Liver (tissue), 9 donors: ENCODE results near the gene CSNK1D. TPM values are rescaled to one million over a fixed set of nuclear protein-coding genes. Genes with fewer than 3 reads are reported as not detected.

Experiments
- DNase-seq: peaks from one replicate; pipeline ENCODE4 v3.0.0-alpha.2; 2017; ENCODE audit warnings: low spot score
- H3K27ac ChIP-seq, 2 donors: one replicate each; pipeline ENCODE4 v1.7.0; 2013; ENCODE audit warnings: inconsistent platforms in 2 of 2, low read length in 2 of 2, control low read depth in 1 of 2, low read depth in 1 of 2, mild to moderate bottlenecking in 1 of 2
- H3K27me3 ChIP-seq, 4 donors: one replicate each; pipeline versions ENCODE4 v1.6.1 to v1.7.0; 2013; ENCODE audit warnings: low read length in 3 of 4, inconsistent platforms in 1 of 4, mild to moderate bottlenecking in 1 of 4, moderate library complexity in 1 of 4; ENCODE audit not compliant: control insufficient read depth in 4 of 4, insufficient read depth in 4 of 4
- H3K36me3 ChIP-seq, 4 donors: one replicate each; pipeline versions ENCODE4 v1.6.1 to v1.7.0; 2013; ENCODE audit warnings: low read length in 3 of 4, mild to moderate bottlenecking in 3 of 4, low read depth in 1 of 4, moderate library complexity in 1 of 4; ENCODE audit not compliant: control insufficient read depth in 4 of 4, insufficient read depth in 3 of 4
- H3K4me1 ChIP-seq, 4 donors: one replicate each; pipeline versions ENCODE4 v1.6.1 to v1.7.0; 2013; ENCODE audit warnings: low read length in 3 of 4, mild to moderate bottlenecking in 3 of 4, moderate library complexity in 1 of 4; ENCODE audit not compliant: control insufficient read depth in 4 of 4, insufficient read depth in 4 of 4
- H3K4me3 ChIP-seq, 3 donors: one replicate each; pipeline versions ENCODE4 v1.6.1 to v1.7.0; 2013; ENCODE audit warnings: low read length in 3 of 3, control low read depth in 1 of 3, low read depth in 1 of 3, mild to moderate bottlenecking in 1 of 3
- H3K9ac ChIP-seq, 2 donors: one replicate each; pipeline ENCODE4 v1.7.0; 2013; ENCODE audit warnings: low read length in 2 of 2, mild to moderate bottlenecking in 2 of 2, moderate library complexity in 2 of 2, control low read depth in 1 of 2, low read depth in 1 of 2
- H3K9me3 ChIP-seq, 4 donors: one replicate each; pipeline versions ENCODE4 v1.6.1 to v1.7.0; 2013; ENCODE audit warnings: low read length in 3 of 4; ENCODE audit not compliant: control insufficient read depth in 4 of 4
- ATF3 ChIP-seq: IDR thresholded peaks from 2 replicates; pipeline ENCODE4 v1.6.1; 2016; ENCODE audit warnings: antibody characterized with exemption
- CTCF ChIP-seq: fragments of 150-350 bp; IDR thresholded peaks from 2 replicates; pipeline ENCODE4 v1.5.1; 2017; ENCODE audit warnings: improper control_type of control experiment, low read depth, low read length; ENCODE audit not compliant: missing input control
- EGR1 ChIP-seq, 2 donors: IDR thresholded peaks; 2 replicates each; pipeline ENCODE4 v1.6.1; 2016 to 2018; ENCODE audit warnings: antibody characterized with exemption in 2 of 2, low read depth in 2 of 2
- FOXA1 ChIP-seq: IDR thresholded peaks from 2 replicates; pipeline ENCODE4 v1.6.1; 2016; ENCODE audit warnings: antibody characterized with exemption
- FOXA2 ChIP-seq: IDR thresholded peaks from 2 replicates; pipeline ENCODE4 v1.6.1; 2016; ENCODE audit warnings: antibody characterized with exemption
- GABPA ChIP-seq, 2 donors: IDR thresholded peaks in 1 of 2; conservative IDR thresholded peaks in 1 of 2; 2 replicates each; pipeline ENCODE4 v1.6.1; 2016; ENCODE audit warnings: antibody characterized with exemption in 2 of 2, mild to moderate bottlenecking in 1 of 2, moderate library complexity in 1 of 2
- HNF4A ChIP-seq, 2 donors: conservative IDR thresholded peaks; 2 replicates each; pipeline ENCODE4 v1.6.1; 2016; ENCODE audit warnings: antibody characterized with exemption in 2 of 2, mild to moderate bottlenecking in 2 of 2
- HNF4G ChIP-seq: IDR thresholded peaks from 2 replicates; pipeline ENCODE4 v1.6.1; 2016; ENCODE audit warnings: antibody characterized with exemption
- JUND ChIP-seq, 2 donors: IDR thresholded peaks; 2 replicates each; pipeline ENCODE4 v1.6.1; 2016; ENCODE audit warnings: antibody characterized with exemption in 2 of 2
- MAX ChIP-seq: IDR thresholded peaks from 2 replicates; pipeline ENCODE4 v1.6.1; 2016; ENCODE audit warnings: antibody characterized with exemption
- NR2F2 ChIP-seq: IDR thresholded peaks from 2 replicates; pipeline ENCODE4 v1.6.1; 2016; ENCODE audit warnings: antibody characterized with exemption
- RAD21 ChIP-seq, 2 donors: IDR thresholded peaks; 2 replicates each; pipeline ENCODE4 v1.6.1; 2016; ENCODE audit warnings: antibody characterized with exemption in 2 of 2, mild to moderate bottlenecking in 2 of 2
- REST ChIP-seq: IDR thresholded peaks from 2 replicates; pipeline ENCODE4 v1.6.1; 2016; ENCODE audit warnings: antibody characterized with exemption, mild to moderate bottlenecking
- RXRA ChIP-seq, 2 donors: IDR thresholded peaks; 2 replicates each; pipeline ENCODE4 v1.6.1; 2017 to 2018; ENCODE audit warnings: antibody characterized with exemption in 2 of 2, mild to moderate bottlenecking in 1 of 2
- SP1 ChIP-seq: IDR thresholded peaks from 2 replicates; pipeline ENCODE4 v1.6.1; 2018; ENCODE audit warnings: antibody characterized with exemption, mild to moderate bottlenecking
- TAF1 ChIP-seq: conservative IDR thresholded peaks from 2 replicates; pipeline ENCODE4 v1.6.1; 2016; ENCODE audit warnings: antibody characterized with exemption, mild to moderate bottlenecking
- YY1 ChIP-seq: IDR thresholded peaks from 2 replicates; pipeline ENCODE4 v1.6.1; 2016; ENCODE audit warnings: antibody characterized with exemption, mild to moderate bottlenecking
- ZBTB33 ChIP-seq: IDR thresholded peaks from 2 replicates; pipeline ENCODE4 v1.6.1; 2016; ENCODE audit warnings: antibody characterized with exemption
- WGBS: extraction: QIAGEN DNeasy Blood & Tissue Kit; methylation state at CpG from one replicate; pipeline ENCODE4 v1.1.7; 2013; 5-methylcytosine and 5-hydroxymethylcytosine counted together
- polyA plus RNA-seq, 2 donors: library from polyadenylated mRNA; stranded (reverse) in 1 of 2; unstranded in 1 of 2; fragments of 200-250 nt in 1 of 2; fragments of >200 nt in 1 of 2; fragmentation: Nextera tagmentation in 1 of 2; extraction: Ambion mirVana in 1 of 2; gene quantifications; one replicate each; pipeline versions ENCODE4 v1.2.1 to v1.2.3, GENCODE V29; 2013 to 2015
- total RNA-seq, 2 donors: library from RNA; depleted of rRNA; stranded (reverse); fragments of >200 nt; gene quantifications; one replicate each; pipeline ENCODE4 v1.2.3, GENCODE V29; 2014
- donor health status: healthy.
- donor health status: healthy.
- donor health status: healthy.
- donor health status: healthy.
- donor health status: healthy.

CSNK1D gene
- total and polyA plus RNA-seq, 4 donors = 22.0 to 49.0 (median 34.2) TPM

GRCh38 chr17:82237746-82238471 lies 35.6 kb downstream of the CSNK1D start:
- no peak for DNase-seq
- H3K4me1 ChIP-seq = peaks cover 36 to 62% (median 47%) of the 10 kb centered on the region in 4 donors
- H3K9me3 ChIP-seq = no peaks in the 10 kb centered on the region
- no peaks in the 10 kb centered on the region for H3K27me3 ChIP-seq
- no peak overlapping the region for H3K4me3 ChIP-seq
- TF ChIP-seq HNF4G (no peak), JUND (IDR thresholded peaks at IDR 0.05) (no peak), ATF3 (no peak), TAF1 (no peak), MAX (no peak)
- H3K9ac ChIP-seq = no peak overlapping the region
- WGBS = 91% methylated on average over 34 of the region's 34 CpGs
- H3K36me3 ChIP-seq = peaks cover 0 to 1% (median 0%) of the 10 kb centered on the region in 4 donors
- H3K27ac ChIP-seq = peak overlapping the region in 1 of 2 donors; percentile 32

- WGBS = 95% methylated on average over 59 of the region's 59 CpGs
- Histone ChIP-seq H3K27me3 (no peaks in the 10 kb centered on the region), H3K9me3 (no peaks in the 10 kb centered on the region), H3K4me3 (no peak overlapping the region), H3K27ac (no peak overlapping the region), H3K9ac (no peak overlapping the region), H3K36me3 (peaks cover 0 to 1% (median 0%) of the 10 kb centered on the region in 4 donors), H3K4me1 (peaks cover 33 to 56% (median 41%) of the 10 kb centered on the region in 4 donors)
- no peak for DNase-seq
- TF ChIP-seq GABPA (IDR thresholded peaks at IDR 0.05 in 1 of 2, conservative IDR thresholded peaks at IDR 0.05 in 1 of 2) (no peak), HNF4A (conservative IDR thresholded peaks at IDR 0.05) (no peak), RAD21 (IDR thresholded peaks at IDR 0.05) (no peak), RXRA (IDR thresholded peaks at IDR 0.05) (no peak), FOXA1 (no peak), ATF3 (no peak), ZBTB33 (no peak), REST (no peak), SP1 (no peak), CTCF (no peak), MAX (no peak), TAF1 (no peak), NR2F2 (no peak), HNF4G (no peak), JUND (IDR thresholded peaks at IDR 0.05) (no peak), FOXA2 (no peak), EGR1 (IDR thresholded peaks at IDR 0.05; ENCODE audit: low read depth in 2 of 2) (no peak), YY1 (no peak)
Measured at GRCh38 chr17:82237083-82237745, 36.3 kb downstream of the CSNK1D start.
